H54 (cell line): ENCODE results near the gene ZRANB1.
"Not testable (repeated sequence)": the region's sequence is repeated elsewhere in the genome, so short reads cannot be mapped to it uniquely, and the experiment has no call there.

Experiments used
- DNase-seq: peaks from one replicate; pipeline ENCODE4 v3.0.0; 2011; ENCODE audit warnings: low spot score, mixed read lengths; ENCODE audit not compliant: insufficient read length
- FAIRE-seq: peaks from 3 replicates; lab custom pipeline; 2011; peaks lifted over from hg19 to GRCh38; lab: Jason Lieb, UNC
- POLR2A ChIP-seq: IDR thresholded peaks from 2 replicates; pipeline ENCODE4 v1.6.1; 2011; ENCODE audit warnings: low read depth, mild to moderate bottlenecking, low read length

ZRANB1 gene

GRCh38 chr10:124966008-124966407 is 24.1 kb downstream of the ZRANB1 start:
- FAIRE-seq (no peak), DNase-seq (no peak)
- no peak for TF ChIP-seq POLR2A

- FAIRE-seq = no peak
These were observed 25.3 kb downstream of the ZRANB1 start for GRCh38 chr10:124967255-124967654.

GRCh38 chr10:124971276-124971675 is 29.4 kb downstream of the ZRANB1 start:
- TF ChIP-seq POLR2A = no peak
- FAIRE-seq (no peak), DNase-seq (no peak)

More at GRCh38 chr10:124967255-124967654, 25.3 kb downstream of the ZRANB1 start:
- DNase-seq = no peak
- no peak for TF ChIP-seq POLR2A

- DNase-seq = no peak
- no peak for TF ChIP-seq POLR2A
- FAIRE-seq = no peak
These were observed 30.7 kb downstream of the ZRANB1 start for GRCh38 chr10:124972637-124973036.

GRCh38 chr10:124974131-124974530 is 32.2 kb downstream of the ZRANB1 start:
- DNase-seq = no peak
- FAIRE-seq = no peak
- no peak for TF ChIP-seq POLR2A

GRCh38 chr10:124975977-124976514 is 34.1 kb downstream of the ZRANB1 start:
- no peak for TF ChIP-seq POLR2A
- no peak for FAIRE-seq
- DNase-seq = no peak

- TF ChIP-seq POLR2A = no peak
- no peak for DNase-seq
- no peak for FAIRE-seq
These were observed 35.2 kb downstream of the ZRANB1 start for GRCh38 chr10:124977161-124977560.

- DNase-seq = no peak
- no peak for TF ChIP-seq POLR2A
- FAIRE-seq = no peak
These were observed 35.9 kb downstream of the ZRANB1 start for GRCh38 chr10:124977648-124978375.

- no peak for FAIRE-seq
These were observed 36.4 kb downstream of the ZRANB1 start for GRCh38 chr10:124978376-124978725.

GRCh38 chr10:124983321-124983720 is 41.4 kb downstream of the ZRANB1 start:
- DNase-seq (no peak), FAIRE-seq (no peak)
- no peak for TF ChIP-seq POLR2A

More at GRCh38 chr10:124978376-124978725, 36.4 kb downstream of the ZRANB1 start:
- no peak for DNase-seq
- TF ChIP-seq POLR2A = no peak

GRCh38 chr10:124984376-124984775 is 42.5 kb downstream of the ZRANB1 start:
- no peak for TF ChIP-seq POLR2A
- DNase-seq (no peak), FAIRE-seq (no peak)

GRCh38 chr10:124985162-124985561 is 43.2 kb downstream of the ZRANB1 start:
- FAIRE-seq = no peak
- no peak for DNase-seq
- no peak for TF ChIP-seq POLR2A

GRCh38 chr10:124987788-124988187 is 45.9 kb downstream of the ZRANB1 start:
- TF ChIP-seq POLR2A = no peak
- DNase-seq = no peak
- no peak for FAIRE-seq

GRCh38 chr10:124988753-124989152 is 46.8 kb downstream of the ZRANB1 start:
- not testable (repeated sequence) for DNase-seq, FAIRE-seq

- no peak for TF ChIP-seq POLR2A
- DNase-seq (no peak), FAIRE-seq (no peak)
These were observed 47.6 kb downstream of the ZRANB1 start for GRCh38 chr10:124989526-124989925.
